Posterior vena cava (tissue), 2 donors: ENCODE data around the gene SH2D3C. TPM values are rescaled to one million over a fixed set of nuclear protein-coding genes. Genes with fewer than 3 reads are reported as not detected.
A peak's percentile ranks its signal among the peaks of the same experiment; 100 is the strongest.
"Not testable (repeated sequence)": the region's sequence is repeated elsewhere in the genome, so short reads cannot be mapped to it uniquely, and the experiment has no call there.

Experiments
- DNase-seq: peaks from one replicate; pipeline ENCODE4 v3.0.0-alpha.2; 2020; ENCODE audit warnings: low spot score
- intact Hi-C, 2 donors: fragments of 100-400 bp; cut with DNase I; formaldehyde crosslinking; loops; one replicate each; pipeline versions ENCODE4 v1.14.1 to v1.14.2; 2022 to 2023
- total RNA-seq, 2 donors: library from RNA; stranded (reverse); fragmentation: NEBNext Ultra II Directional; extraction: Animal tissue kit (Norgen Biotek cat#: 25700); gene quantifications; one replicate each; pipeline ENCODE4 v1.2.1, GENCODE V29; 2021
- donor health status: DM: yes; HTN: yes; CAD: no.
- donor health status: DM: yes; HTN: yes; CAD: no.

Gene SH2D3C
- total RNA-seq, 2 donors from 2014 or later = 13.7 to 18.9 TPM

DNA sequence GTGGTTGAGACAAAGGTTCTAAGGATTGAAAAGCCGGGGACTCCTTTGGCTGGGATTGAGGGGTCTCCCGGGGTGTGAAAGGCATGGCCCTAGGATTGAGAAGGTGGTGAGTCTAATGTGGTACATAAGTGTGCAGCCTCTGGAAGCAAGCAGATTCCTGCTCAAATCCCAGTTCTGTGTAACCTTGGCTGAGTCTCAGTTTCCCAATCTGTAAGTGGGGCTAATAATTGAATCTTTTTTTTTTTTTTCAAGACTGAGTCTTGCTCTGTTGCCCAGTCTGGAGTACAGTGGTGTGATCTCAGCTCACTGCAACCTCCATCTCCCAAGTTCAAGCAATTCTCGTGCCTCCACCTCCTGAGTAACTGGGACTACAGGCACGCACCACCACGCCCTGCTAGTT lies 5.9 kb downstream of the SH2D3C start:
- no peak for DNase-seq
- intact Hi-C loops = no loop called here

DNA sequence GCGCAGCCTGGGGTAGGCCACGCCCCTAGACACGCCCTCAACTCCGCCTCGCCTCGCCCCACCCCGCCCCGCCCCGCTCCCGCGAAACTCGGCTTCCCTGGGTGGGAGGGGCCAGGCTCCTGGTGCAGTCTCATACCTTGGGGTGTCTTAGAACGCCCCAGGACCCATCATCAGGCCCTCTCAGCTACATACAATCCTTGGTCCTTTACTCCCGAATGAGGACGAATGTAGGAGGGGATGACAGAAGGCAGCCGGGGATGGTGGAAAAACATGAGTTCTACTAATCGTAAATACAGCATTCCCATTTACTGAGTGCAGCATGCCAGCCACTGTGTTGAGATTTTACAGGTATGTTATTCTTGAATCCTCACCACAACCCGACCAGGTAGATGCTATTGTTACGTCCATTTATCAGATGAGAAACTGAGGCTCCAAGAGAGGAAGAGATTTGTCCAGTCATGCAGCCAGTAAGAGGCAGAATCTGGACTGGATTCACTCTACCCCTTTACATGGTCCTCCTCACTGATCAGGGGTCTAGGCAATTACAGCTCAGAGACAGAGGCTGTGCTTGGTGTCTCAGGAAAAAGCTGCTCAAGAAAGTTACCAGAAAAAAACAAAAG lies 6.8 kb downstream of the SH2D3C start:
- intact Hi-C loops = no loop called here
- no peak for DNase-seq

DNA sequence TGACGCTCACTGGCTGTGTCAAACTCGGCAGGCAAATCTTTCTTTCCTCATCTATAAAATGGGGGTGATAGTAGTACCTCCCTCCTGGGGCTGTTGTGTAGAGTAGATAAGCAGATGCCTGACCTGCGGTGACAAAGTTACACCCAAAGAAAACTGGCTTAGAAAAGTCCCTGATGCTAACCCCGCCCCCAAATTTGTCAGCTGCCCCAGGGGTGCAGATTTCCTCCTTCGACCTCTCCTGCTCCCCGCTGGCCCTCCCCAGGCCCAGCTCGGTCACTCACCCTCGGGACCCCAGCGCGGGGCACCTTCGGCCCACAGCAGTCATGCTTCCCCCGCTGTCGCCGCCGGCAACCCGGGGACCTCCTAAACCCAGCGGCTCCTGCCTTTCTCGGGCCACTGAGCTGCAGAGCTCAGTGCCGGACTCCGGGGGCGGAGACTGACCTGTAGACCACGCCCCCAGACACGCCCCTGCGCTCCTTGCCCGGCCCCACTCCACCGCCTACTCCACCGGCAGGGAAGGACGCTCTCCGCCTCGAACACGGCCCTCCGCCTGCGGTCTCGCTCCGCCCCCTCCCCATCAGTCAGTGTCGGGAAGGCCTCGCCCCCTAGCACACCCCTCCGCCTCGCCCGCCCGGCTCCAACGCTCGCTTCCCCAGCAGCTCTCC lies 7.4 kb downstream of the SH2D3C start:
- DNase-seq = peak; percentile 100
- intact Hi-C loops = no loop called here

GRCh38 chr9:127770583-127770904 lies 7.9 kb downstream of the SH2D3C start:
- DNase-seq = no peak

DNA sequence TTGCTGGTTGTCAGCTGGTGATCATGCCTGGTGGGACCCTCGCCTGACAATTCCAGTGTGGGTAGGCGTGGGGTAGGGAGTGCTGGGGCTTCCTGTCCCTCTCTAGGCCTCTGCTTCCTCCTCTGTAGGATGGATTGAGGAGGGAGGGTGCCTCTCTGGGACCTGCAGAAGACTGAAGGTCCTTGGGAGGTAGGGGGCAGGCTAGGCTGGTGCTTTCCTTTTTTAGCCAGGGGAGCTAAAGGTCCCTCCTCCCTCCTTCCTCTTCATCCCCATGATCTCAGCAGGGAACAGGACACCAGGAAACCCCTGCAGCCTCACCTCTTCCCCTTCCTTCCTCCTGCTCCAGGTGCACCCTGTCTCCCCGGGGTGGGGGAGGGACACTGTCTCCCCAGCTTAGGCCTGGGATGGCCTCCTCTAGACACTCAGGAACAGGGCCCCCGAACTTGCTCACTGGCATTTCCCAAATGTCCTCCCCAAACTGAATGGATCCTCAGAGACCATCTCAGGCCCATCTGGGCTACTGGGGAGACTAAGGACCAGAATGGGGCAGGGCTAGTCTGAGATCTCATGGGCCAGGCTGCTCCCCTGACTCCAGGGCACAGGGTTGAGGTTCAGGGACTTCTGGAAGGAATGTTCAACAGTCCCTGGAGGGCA lies 8.4 kb downstream of the SH2D3C start:
- no peak for DNase-seq
- intact Hi-C loops = no loop called here

More at GRCh38 chr9:127770583-127770904, 7.9 kb downstream of the SH2D3C start:
- intact Hi-C loops = no loop called here

DNA sequence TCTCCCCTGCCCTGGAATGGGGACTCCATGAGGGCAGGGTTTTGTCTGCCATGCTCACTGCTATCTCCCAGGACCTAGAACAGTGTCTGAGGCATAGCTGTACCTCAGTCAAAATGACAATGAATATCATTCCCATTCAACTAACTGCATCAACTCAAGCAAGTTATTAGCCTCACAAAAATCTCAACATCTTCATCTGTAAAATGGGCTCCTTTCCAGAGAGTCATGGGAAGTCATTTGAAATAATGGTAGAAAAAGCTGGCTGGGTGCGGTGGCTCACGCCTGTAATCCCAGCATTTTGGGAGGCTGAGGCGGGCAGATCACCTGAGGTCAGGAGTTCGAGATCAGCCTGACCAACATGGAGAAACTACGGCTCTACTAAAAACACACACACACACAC lies 9.4 kb downstream of the SH2D3C start:
- intact Hi-C loops = no loop called here
- DNase-seq = no peak

GRCh38 chr9:127768698-127769097 lies 9.8 kb downstream of the SH2D3C start:
- intact Hi-C loops = no loop called here
- no peak for DNase-seq

- DNase-seq = no peak
- intact Hi-C loops = no loop called here
Measured at GRCh38 chr9:127767909-127768331, 10.5 kb downstream of the SH2D3C start.

- intact Hi-C loops = no loop called here
- no peak for DNase-seq
Measured at GRCh38 chr9:127767410-127767809, 11.1 kb downstream of the SH2D3C start.

GRCh38 chr9:127765418-127765817 lies 13.0 kb downstream of the SH2D3C start:
- intact Hi-C loops = no loop called here
- no peak for DNase-seq

DNA sequence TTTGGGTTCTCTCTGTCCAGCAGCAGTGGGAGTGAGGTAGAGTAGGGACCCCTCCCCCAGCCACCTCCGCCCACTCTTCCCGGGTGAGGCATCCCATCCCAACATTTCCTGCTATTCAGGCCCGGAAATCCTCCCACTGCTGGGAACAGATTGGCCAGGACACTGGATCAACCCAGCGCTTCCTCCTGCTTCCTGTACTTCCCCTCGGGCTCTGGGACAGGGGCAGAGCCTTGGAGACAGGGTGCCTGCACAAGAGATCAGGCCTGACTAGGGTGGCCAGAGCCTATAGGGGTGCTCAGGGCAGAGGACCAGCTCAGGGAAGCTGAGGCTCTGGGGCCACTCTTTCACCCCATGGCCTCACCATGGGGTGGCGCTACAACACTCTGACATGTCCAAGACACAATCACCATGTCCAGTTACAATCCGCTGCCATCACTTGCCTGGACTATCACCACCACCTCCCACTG lies 14.5 kb downstream of the SH2D3C start:
- intact Hi-C loops = no loop called here
- DNase-seq = no peak

GRCh38 chr9:127762111-127762676 lies 16.3 kb downstream of the SH2D3C start:
- intact Hi-C loops = no loop called here
- no peak for DNase-seq

GRCh38 chr9:127761491-127761956 lies 16.9 kb downstream of the SH2D3C start:
- DNase-seq = no peak
- intact Hi-C loops = no loop called here

GRCh38 chr9:127761061-127761460 lies 17.4 kb downstream of the SH2D3C start:
- DNase-seq = no peak
- intact Hi-C loops = no loop called here

DNA sequence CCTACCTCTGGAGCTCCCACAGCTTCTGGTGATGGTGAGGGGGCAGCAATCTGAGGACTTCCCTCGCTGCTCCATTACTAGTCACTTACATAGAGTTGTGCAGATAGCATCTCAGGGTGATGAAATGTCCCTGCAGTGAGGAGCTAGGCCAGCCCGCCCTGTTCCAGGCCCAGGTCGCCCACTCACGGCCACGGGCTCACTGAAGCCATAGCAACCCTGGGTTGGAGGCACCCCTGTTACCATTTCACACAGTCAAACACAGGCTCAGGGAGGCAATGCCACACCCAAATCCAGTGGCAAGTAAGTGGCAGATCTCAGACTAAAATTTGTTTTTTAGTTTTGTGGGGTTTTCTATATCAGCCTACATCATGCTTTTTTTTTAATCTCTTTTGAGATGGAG lies 19.6 kb downstream of the SH2D3C start:
- no peak for DNase-seq
- intact Hi-C loops = no loop called here

- DNase-seq, intact Hi-C loops: not testable (repeated sequence)
Measured at GRCh38 chr9:127756776-127757175, 21.7 kb downstream of the SH2D3C start.

GRCh38 chr9:127756233-127756632 lies 22.2 kb downstream of the SH2D3C start:
- intact Hi-C loops = no loop called here
- DNase-seq = no peak

- no peak for DNase-seq
- intact Hi-C loops = no loop called here
Measured at GRCh38 chr9:127755061-127756060, 23.1 kb downstream of the SH2D3C start.
